LNCAP (cell line): ENCODE results near the gene CCDC174.

Experiments used
- TF ChIP-seq, protein P1 (sequence below): fragments of 450-650 bp; IDR thresholded peaks from 2 replicates; pipeline ENCODE4 v1.5.1; 2017; ENCODE audit warnings: mild to moderate bottlenecking

CCDC174 gene

DNA sequence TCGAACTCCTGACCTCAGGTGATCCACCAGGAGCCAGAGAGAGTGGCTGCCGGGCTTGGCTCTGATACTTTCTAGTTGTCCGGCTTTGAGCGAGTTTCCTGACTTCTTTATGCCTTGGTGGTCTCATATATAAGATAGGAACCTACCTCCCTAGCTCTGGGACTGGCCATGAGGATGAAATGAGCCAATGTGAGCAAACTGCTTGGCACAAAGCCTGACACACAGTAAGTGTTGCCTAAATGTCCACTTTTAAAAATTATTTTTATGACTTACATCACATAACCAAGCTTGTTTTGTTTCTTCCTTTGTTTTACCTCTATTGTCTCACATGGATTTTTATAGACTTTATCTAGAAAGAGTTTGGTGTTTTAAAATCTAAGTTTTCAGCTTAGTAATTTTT is 42.1 kb upstream of the CCDC174 start:
- TF ChIP-seq, protein P1, sequence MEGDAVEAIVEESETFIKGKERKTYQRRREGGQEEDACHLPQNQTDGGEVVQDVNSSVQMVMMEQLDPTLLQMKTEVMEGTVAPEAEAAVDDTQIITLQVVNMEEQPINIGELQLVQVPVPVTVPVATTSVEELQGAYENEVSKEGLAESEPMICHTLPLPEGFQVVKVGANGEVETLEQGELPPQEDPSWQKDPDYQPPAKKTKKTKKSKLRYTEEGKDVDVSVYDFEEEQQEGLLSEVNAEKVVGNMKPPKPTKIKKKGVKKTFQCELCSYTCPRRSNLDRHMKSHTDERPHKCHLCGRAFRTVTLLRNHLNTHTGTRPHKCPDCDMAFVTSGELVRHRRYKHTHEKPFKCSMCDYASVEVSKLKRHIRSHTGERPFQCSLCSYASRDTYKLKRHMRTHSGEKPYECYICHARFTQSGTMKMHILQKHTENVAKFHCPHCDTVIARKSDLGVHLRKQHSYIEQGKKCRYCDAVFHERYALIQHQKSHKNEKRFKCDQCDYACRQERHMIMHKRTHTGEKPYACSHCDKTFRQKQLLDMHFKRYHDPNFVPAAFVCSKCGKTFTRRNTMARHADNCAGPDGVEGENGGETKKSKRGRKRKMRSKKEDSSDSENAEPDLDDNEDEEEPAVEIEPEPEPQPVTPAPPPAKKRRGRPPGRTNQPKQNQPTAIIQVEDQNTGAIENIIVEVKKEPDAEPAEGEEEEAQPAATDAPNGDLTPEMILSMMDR: no peak

DNA sequence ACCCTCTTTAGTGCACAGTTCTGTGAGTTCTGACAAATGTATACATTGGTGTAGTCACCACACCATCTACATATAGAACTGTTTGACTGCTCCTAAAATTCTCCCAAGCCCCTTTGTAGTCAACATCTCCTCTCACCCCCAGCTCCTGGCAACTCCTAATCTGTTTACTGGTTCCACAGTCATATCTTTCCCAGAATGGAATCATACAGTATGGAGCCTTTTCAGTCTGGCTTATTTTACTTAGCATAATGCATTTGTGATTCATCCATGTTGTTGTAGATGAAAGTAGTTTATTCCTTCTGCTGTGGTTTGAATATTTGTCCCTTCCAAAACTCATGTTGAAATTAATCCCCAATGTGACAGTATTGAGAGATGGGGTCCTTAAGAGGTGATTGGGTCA is 41.6 kb upstream of the CCDC174 start:
- TF ChIP-seq, protein P1: no peak

DNA sequence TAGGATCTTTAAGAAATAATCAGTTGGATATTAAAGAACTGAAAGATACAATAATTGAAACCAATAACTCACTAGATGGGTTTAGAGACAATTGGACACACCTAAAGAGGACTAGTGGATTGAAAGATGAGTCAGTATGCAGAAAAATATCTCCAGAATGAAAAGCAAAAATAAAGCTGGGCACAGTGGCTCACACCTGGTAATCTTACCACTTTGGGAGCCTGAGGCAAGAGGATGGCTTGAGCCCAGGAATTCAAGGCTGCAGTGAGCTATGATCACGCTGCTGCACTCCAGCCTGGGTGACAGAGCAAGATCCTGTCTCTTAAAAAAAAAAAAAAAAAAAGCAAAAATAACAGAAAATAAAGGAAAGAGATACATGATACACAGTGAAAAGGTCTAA is 37.4 kb upstream of the CCDC174 start:
- TF ChIP-seq, protein P1: no peak

DNA sequence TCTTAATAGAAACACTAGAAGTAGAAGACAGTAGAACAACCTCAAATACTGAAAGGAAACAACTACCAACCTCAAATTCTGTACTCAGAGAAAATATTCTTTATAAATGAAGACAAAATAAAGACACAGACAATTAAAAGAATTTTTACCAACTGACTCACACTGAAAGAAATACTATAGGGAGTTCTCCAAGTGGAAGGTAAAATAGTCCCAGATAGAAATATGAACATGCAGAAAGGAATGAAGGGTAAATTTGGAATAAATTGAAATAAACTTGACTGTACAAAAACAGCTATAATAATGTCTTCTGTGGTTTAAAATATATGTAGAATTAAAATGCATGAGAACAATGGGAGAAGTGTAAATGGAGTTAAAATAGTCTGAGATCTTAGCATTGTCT is 36.7 kb upstream of the CCDC174 start:
- TF ChIP-seq, protein P1: no peak

DNA sequence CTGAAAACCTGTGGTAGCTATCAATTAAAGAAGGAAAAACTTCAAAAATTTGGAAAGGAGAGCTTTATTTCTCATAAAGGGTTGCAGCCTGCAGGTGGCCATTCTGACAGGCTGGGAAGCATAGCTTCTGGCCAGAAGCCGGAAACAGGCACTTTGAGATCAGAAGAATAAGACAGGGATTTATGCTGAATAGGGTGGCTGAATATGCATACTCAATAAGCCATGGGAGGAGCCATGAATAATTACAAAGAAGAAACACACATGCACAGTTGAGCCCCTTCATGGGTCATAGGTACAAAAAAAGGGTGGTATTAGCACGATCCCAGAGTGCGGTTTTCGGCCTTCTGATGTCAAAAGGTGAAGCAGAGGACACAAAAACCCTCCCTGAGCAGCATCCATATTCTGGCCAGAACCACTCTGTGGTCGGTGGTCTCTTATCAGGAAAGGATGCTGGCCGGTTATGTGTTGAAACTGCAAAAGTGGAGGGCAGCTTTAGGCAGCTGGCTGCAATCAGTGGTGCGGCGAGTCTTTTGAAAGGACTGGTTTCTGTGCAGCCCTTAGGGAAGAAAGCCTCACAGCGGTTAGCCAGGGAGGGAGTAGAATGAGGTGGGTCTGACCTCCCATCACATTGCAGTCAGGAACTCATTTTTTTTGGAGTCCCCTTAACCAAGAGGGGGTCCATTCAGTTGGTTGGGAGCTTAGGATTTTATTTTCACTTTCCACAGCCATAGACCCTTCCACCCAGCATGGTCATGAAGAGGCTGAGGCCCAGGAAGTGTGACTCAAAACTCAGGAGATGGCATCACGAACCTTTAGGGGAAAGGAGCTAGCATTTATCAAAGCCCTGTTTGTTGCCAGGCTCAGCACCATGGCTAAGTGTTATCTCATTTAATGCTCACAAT is 34.7 kb upstream of the CCDC174 start:
- TF ChIP-seq, protein P1: no peak

DNA sequence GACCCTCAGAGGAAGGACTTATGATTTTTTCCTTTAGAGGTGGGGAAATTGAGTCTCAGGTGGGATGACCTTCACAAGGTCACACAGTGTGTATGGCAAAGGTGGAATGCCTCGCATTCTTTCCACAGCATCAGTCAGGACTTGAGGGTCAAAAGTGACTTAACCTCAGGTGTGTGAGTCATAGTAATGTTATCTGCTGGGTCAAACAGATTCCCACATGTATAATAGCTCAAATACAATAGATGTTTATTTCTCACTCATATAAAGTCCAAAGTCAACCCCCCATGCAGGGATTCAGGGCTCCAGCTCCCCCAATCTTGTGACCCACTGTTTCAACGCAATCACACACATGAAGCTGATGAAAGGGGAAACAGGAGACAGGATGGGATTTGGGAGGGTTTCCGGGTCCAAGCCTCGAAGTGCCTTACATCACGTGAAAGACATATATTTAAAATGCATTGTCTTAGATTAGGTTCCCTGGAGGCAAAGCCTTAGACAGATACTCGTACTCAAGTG is 34.0 kb upstream of the CCDC174 start:
- TF ChIP-seq, protein P1: no peak

DNA sequence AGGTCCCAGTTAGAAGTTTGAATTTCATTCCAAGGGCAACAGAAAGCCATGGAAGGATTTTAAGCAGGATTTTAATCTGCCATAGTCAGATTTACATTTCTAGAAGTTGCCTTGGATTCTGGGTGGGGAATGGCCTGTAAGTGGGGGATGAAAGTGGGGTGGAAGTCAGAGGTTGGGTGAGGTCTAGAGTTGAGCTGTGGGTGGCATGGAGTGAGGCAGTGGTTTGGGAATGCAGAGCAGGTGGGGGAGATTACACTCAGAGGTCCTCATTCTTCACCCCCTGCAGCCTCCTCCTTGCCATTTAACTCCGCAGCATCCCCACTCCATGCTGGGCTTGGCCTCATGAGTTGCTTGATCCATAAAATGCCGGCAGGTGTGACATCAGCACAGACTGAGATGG is 32.0 kb upstream of the CCDC174 start:
- TF ChIP-seq, protein P1: no peak
